GM19452 (cell line): ENCODE measurements around the gene NDUFS2.
"Not testable (repeated sequence)": the region's sequence is repeated elsewhere in the genome, so short reads cannot be mapped to it uniquely, and the experiment has no call there.

Experiments
- ATAC-seq: cut with Tn5 transposase; IDR thresholded peaks from one replicate; pipeline ENCODE4 v1.9.1; 2021; ENCODE audit not compliant: unreplicated experiment

The NDUFS2 gene

GRCh38 chr1:161242313-161242712 lies 40.1 kb downstream of the NDUFS2 start:
- no peak for ATAC-seq

- no peak for ATAC-seq
These were observed 42.7 kb downstream of the NDUFS2 start for GRCh38 chr1:161244888-161245287.

- ATAC-seq, result not testable (repeated sequence)
These were observed 47.9 kb downstream of the NDUFS2 start for GRCh38 chr1:161250100-161250499.

GRCh38 chr1:161250829-161251228 lies 48.7 kb downstream of the NDUFS2 start:
- ATAC-seq, result no peak

- no peak for ATAC-seq
These were observed 49.4 kb downstream of the NDUFS2 start for GRCh38 chr1:161251579-161251978.

- ATAC-seq, result not testable (repeated sequence)
These were observed 53.1 kb downstream of the NDUFS2 start for GRCh38 chr1:161255302-161255701.

GRCh38 chr1:161255955-161256520 lies 53.9 kb downstream of the NDUFS2 start:
- not testable (repeated sequence) for ATAC-seq

- not testable (repeated sequence) for ATAC-seq
These were observed 54.9 kb downstream of the NDUFS2 start for GRCh38 chr1:161257109-161257508.

- ATAC-seq, result no peak
These were observed 56.5 kb downstream of the NDUFS2 start, which contains the start of gene PCP4L1 for GRCh38 chr1:161258439-161259344. TSS of gene PCP4L1 (plus strand) at chr1:161258745. CDS start at chr1:161258975, 230 bp downstream.

GRCh38 chr1:161259345-161259702 lies 57.2 kb downstream of the NDUFS2 start:
- no peak for ATAC-seq

GRCh38 chr1:161259765-161260164 lies 57.6 kb downstream of the NDUFS2 start:
- no peak for ATAC-seq

- ATAC-seq, result no peak
These were observed 58.5 kb downstream of the NDUFS2 start for GRCh38 chr1:161260376-161261260.

- no peak for ATAC-seq
These were observed 59.4 kb downstream of the NDUFS2 start for GRCh38 chr1:161261261-161262235.
